ENCODE data around the gene PRRG2. TPM values are rescaled to one million over a fixed set of nuclear protein-coding genes. Genes with fewer than 3 reads are reported as not detected.
A peak's percentile ranks its signal among the peaks of the same experiment; 100 is the strongest.

Gene PRRG2
- total RNA-seq, 1 experiment from 2014 or later: 3.3 TPM

DNA sequence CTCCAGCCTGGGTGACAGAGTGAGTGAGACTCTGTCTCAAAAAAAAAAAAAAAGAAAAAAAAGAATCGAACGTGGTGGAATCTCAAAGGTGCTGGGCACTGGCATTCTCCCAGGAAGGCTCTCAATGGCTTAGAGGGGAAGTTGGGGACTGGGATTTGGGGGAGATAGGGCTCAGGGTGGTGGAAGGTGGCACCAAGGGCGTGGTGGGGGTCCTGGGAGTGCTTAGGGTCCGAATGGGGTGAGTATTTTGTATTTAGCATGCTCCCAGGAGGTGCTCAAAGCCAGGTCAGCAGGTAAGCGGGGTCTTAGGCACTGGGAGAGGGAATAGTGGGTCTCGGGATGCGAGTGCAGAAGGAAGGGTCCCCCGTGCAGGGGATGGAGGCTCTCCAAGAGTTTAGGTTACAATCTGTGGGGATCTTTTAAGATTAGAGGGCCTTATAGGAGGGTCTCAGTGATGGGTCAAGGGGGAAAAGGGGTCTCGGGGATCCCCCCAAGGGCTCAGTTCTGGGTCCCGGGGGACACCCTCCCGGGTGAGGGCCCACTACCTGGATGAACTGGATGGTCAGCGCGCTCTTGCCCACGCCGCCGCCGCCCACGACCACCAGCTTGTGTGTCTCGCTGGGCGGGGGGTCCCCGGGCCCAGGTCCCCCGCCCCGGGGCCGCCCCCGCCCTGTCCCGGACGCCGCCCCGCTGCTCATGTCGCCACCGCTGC, 58.4 kb downstream of the PRRG2 start:
- Histone ChIP-seq H3K56ac (ENCODE audit: insufficient read length, low read depth, low read length) (no peak overlapping the region), H3K23ac (ENCODE audit: insufficient read length, low read depth, low read length) (no peak overlapping the region), H3K4me1 (ENCODE audit: insufficient read depth, low read length) (no peaks in the 10 kb centered on the region; the same call in 1 of the 2 replicates), H2BK120ac (ENCODE audit: low read depth, low read length, poor library complexity, severe bottlenecking) (no peak overlapping the region), H3K79me1 (ENCODE audit: insufficient read depth, low read depth, low read length, poor library complexity, severe bottlenecking) (peaks cover 10% of the 10 kb centered on the region), H3K27ac (ENCODE audit: insufficient read length, low read depth, low read length) (no peak overlapping the region), H3K14ac (ENCODE audit: insufficient read depth, low read length) (no peak overlapping the region), H3K4ac (ENCODE audit: low read depth, low read length) (no peak overlapping the region), H2BK5ac (ENCODE audit: insufficient read length, low read length) (no peak overlapping the region), H3K27me3 (ENCODE audit: insufficient read depth, low read length) (no peaks in the 10 kb centered on the region), H2AK5ac (ENCODE audit: insufficient read length, low read length) (no peak overlapping the region), H3K79me2 (ENCODE audit: insufficient read depth, low read length) (peaks cover 9% of the 10 kb centered on the region), H3K9ac (ENCODE audit: extremely low read depth, insufficient read length, low read length) (no peak overlapping the region), H2AFZ (ENCODE audit: low read length) (no peak overlapping the region), H4K20me1 (ENCODE audit: control insufficient read depth, insufficient read depth, insufficient read length) (no peaks in the 10 kb centered on the region), H3K9me3 (ENCODE audit: control insufficient read depth, low read depth, low read length) (no peaks in the 10 kb centered on the region), H3K4me2 (ENCODE audit: insufficient read depth, insufficient read length, low read length) (peak overlapping the region; percentile 51), H2BK15ac (ENCODE audit: low read depth, low read length) (no peak overlapping the region), H3T11ph (ENCODE audit: low read length) (no peak overlapping the region), H4K5ac (ENCODE audit: insufficient read length, low read depth, low read length) (no peak overlapping the region), H2BK20ac (ENCODE audit: low read depth, low read length, poor library complexity, severe bottlenecking) (no peak overlapping the region), H3K18ac (ENCODE audit: insufficient read length, low read depth, low read length) (no peak overlapping the region), H2BK12ac (ENCODE audit: insufficient read length, low read depth, low read length) (no peak overlapping the region), H4K91ac (ENCODE audit: insufficient read length, low read depth, low read length) (no peak overlapping the region), H4K8ac (replicated peaks; ENCODE audit: insufficient read length, low read depth, low read length) (no peak overlapping the region), H3K23me2 (ENCODE audit: insufficient read length, low read depth, low read length, poor library complexity, severe bottlenecking) (peaks cover 18% of the 10 kb centered on the region)
- H3K4me1 Mint-ChIP-seq: peaks cover 62 to 75% of the 10 kb centered on the region in 2 experiments
- peak overlapping the region in 2 of 3 experiments; percentile 36 to 87; a peak in 3 of 7 replicates for H3K27ac Mint-ChIP-seq
- peaks cover 25% of the 10 kb centered on the region for H3K27me3 Mint-ChIP-seq (ENCODE audit: low read depth)
- no peak for DNase-seq
- peak overlapping the region; percentile 60 to 94 for H3K4me3 Mint-ChIP-seq
- no CpG with 5 or more reads among the region's 31 CpGs for WGBS (ENCODE audit: extremely low coverage, insufficient read length, low lambda C conversion rate)
- no peaks in the 10 kb centered on the region; a peak in 1 of 5 replicates for H3K9me3 Mint-ChIP-seq
- no peak for TF ChIP-seq CTCF (conservative IDR thresholded peaks at IDR 0.05)
- H3K36me3 Mint-ChIP-seq (ENCODE audit: insufficient read depth in 1 of 3, low read depth in 3 of 3): peaks cover 2 to 11% (median 4%) of the 10 kb centered on the region in 3 experiments; a peak in 5 of 7 replicates

All from H9 (cell line).